GM12878 (cell line): ENCODE data around the gene SNX33. TPM values are rescaled to one million over a fixed set of nuclear protein-coding genes. Genes with fewer than 3 reads are reported as not detected.

Experiments used
- CHD2 ChIP-seq: IDR thresholded peaks from 2 replicates; pipeline ENCODE4 v1.6.1; 2011; ENCODE audit warnings: low read depth, low read length, improper control_type of control experiment, borderline replicate concordance
- CHD4 ChIP-seq: fragments of 200-600 bp; sonication (generic); IDR thresholded peaks from 2 replicates; pipeline ENCODE4 v1.6.1; 2016; ENCODE audit warnings: mild to moderate bottlenecking
- CREM ChIP-seq: IDR thresholded peaks from 2 replicates; pipeline ENCODE4 v1.6.1; 2014; ENCODE audit warnings: antibody characterized with exemption, low read depth
- CTCF ChIP-seq, 3 experiments: IDR thresholded peaks in 2 of 3; conservative IDR thresholded peaks in 1 of 3; 2 replicates each; pipeline ENCODE4 v1.5.1; 2011; ENCODE audit warnings: low read depth in 3 of 3, low read length in 3 of 3, mild to moderate bottlenecking in 3 of 3, control low read depth in 2 of 3, moderate library complexity in 2 of 3, inconsistent platforms in 1 of 3, mixed read lengths in 1 of 3; ENCODE audit not compliant: control insufficient read depth in 2 of 3, insufficient read depth in 1 of 3; ENCODE audit errors: extremely low read depth in 1 of 3
- EGR1 ChIP-seq, 2 experiments: IDR thresholded peaks; 1 replicate in 1 of 2; 2 replicates in 1 of 2; pipeline ENCODE4 v1.6.1; 2011 to 2012; ENCODE audit warnings: low read depth in 2 of 2, low read length in 2 of 2, borderline replicate concordance in 1 of 2, mild to moderate bottlenecking in 1 of 2, moderate library complexity in 1 of 2
- MAX ChIP-seq: IDR thresholded peaks from 2 replicates; pipeline ENCODE4 v1.6.1; 2012; ENCODE audit warnings: low read depth, low read length, improper control_type of control experiment
- MEF2A ChIP-seq: IDR thresholded peaks from 2 replicates; pipeline ENCODE4 v1.6.1; 2011; ENCODE audit warnings: low read depth, mild to moderate bottlenecking, low read length, moderate library complexity; ENCODE audit not compliant: insufficient read depth
- MEF2B ChIP-seq: fragments of 450-650 bp; IDR thresholded peaks from 2 replicates; pipeline ENCODE4 v1.6.1; 2018; ENCODE audit warnings: mild to moderate bottlenecking, moderate library complexity; ENCODE audit not compliant: partially characterized antibody, poor library complexity, severe bottlenecking
- NFYB ChIP-seq: IDR thresholded peaks from 2 replicates; pipeline ENCODE4 v1.6.1; 2011; ENCODE audit warnings: low read depth, mild to moderate bottlenecking, low read length, improper control_type of control experiment, moderate library complexity; ENCODE audit not compliant: insufficient read depth
- POLR2AphosphoS5 ChIP-seq: IDR thresholded peaks from 2 replicates; pipeline ENCODE4 v1.6.1; 2011; ENCODE audit warnings: mild to moderate bottlenecking, low read length, inconsistent platforms
- POU2F2 ChIP-seq: IDR thresholded peaks from 3 replicates; pipeline ENCODE4 v1.6.1; 2011; ENCODE audit warnings: low read depth, mild to moderate bottlenecking, low read length, borderline replicate concordance
- RAD21 ChIP-seq: IDR thresholded peaks from 2 replicates; pipeline ENCODE4 v1.6.1; 2011; ENCODE audit warnings: mild to moderate bottlenecking, low read depth, low read length, moderate library complexity; ENCODE audit not compliant: insufficient read depth
- SMARCA5 ChIP-seq: fragments of 450-650 bp; IDR thresholded peaks from 2 replicates; pipeline ENCODE4 v1.6.1; 2017; ENCODE audit warnings: mild to moderate bottlenecking
- SRF ChIP-seq, 2 experiments: IDR thresholded peaks; 2 replicates each; pipeline ENCODE4 v1.6.1; 2011; ENCODE audit warnings: low read depth in 2 of 2, low read length in 2 of 2, mild to moderate bottlenecking in 1 of 2, moderate library complexity in 1 of 2
- SUZ12 ChIP-seq: fragments of 200-600 bp; sonication (generic); IDR thresholded peaks from one replicate; pipeline ENCODE4 v1.6.1; 2018; ENCODE audit warnings: antibody characterized with exemption, mild to moderate bottlenecking; ENCODE audit not compliant: unreplicated experiment
- YBX1 ChIP-seq: fragments of 450-650 bp; IDR thresholded peaks from 2 replicates; pipeline ENCODE4 v1.6.1; 2016; ENCODE audit warnings: antibody characterized with exemption
- polyA plus RNA-seq, 11 experiments: library from polyadenylated mRNA; depleted of rRNA in 4 of 11; unstranded in 6 of 11; stranded (reverse) in 5 of 11; fragments of >200 nt; fragmentation: Nextera tagmentation in 4 of 11; fragmentation: Illumina TruSeq in 1 of 11; extraction: Ambion mirVana in 4 of 11; extraction: Trizol in 1 of 11; gene quantifications; 1 replicate in 1 of 11; 2 replicates in 10 of 11; pipeline versions ENCODE4 v1.2.1 to v1.2.3, GENCODE V29; 2011 to 2016; ENCODE audit warnings: inconsistent platforms in 2 of 11, missing spikeins in 2 of 11, low read depth in 1 of 11
- total RNA-seq, 4 experiments: library from RNA; depleted of rRNA in 3 of 4; stranded (reverse); fragments of >200 nt in 3 of 4; fragmentation: Illumina TruSeq in 1 of 4; extraction: Trizol in 1 of 4; gene quantifications; 2 replicates each; pipeline versions ENCODE4 v1.2.1 to v1.2.3, GENCODE V29; 2013 to 2021
- TF ChIP-seq, protein P1 (sequence below): fragments of 450-650 bp; IDR thresholded peaks from 2 replicates; pipeline ENCODE4 v1.6.1; 2017; ENCODE audit warnings: antibody characterized with exemption, mild to moderate bottlenecking, moderate library complexity
- TF ChIP-seq, protein P2 (sequence below): fragments of 450-650 bp; IDR thresholded peaks from 2 replicates; pipeline ENCODE4 v1.6.1; 2016; ENCODE audit warnings: mild to moderate bottlenecking

SNX33 gene
- total and polyA plus RNA-seq, 10 of the 15 experiments (the other 5 are each of a cell fraction or from before 2014, with no cell fraction given) = 0.13 to 1.9 (median 0.55) TPM

GRCh38 chr15:75639709-75640482, 7.8 kb upstream of the SNX33 start, which contains the start of gene IMP3 (continued):
- TF ChIP-seq, protein P1, sequence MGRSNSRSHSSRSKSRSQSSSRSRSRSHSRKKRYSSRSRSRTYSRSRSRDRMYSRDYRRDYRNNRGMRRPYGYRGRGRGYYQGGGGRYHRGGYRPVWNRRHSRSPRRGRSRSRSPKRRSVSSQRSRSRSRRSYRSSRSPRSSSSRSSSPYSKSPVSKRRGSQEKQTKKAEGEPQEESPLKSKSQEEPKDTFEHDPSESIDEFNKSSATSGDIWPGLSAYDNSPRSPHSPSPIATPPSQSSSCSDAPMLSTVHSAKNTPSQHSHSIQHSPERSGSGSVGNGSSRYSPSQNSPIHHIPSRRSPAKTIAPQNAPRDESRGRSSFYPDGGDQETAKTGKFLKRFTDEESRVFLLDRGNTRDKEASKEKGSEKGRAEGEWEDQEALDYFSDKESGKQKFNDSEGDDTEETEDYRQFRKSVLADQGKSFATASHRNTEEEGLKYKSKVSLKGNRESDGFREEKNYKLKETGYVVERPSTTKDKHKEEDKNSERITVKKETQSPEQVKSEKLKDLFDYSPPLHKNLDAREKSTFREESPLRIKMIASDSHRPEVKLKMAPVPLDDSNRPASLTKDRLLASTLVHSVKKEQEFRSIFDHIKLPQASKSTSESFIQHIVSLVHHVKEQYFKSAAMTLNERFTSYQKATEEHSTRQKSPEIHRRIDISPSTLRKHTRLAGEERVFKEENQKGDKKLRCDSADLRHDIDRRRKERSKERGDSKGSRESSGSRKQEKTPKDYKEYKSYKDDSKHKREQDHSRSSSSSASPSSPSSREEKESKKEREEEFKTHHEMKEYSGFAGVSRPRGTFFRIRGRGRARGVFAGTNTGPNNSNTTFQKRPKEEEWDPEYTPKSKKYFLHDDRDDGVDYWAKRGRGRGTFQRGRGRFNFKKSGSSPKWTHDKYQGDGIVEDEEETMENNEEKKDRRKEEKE = no peak
- TF ChIP-seq CHD2 (peak; percentile 99), CTCF (IDR thresholded peaks at IDR 0.05 in 2 of 3, conservative IDR thresholded peaks at IDR 0.05 in 1 of 3; ENCODE audit: control insufficient read depth in 2 of 3, extremely low read depth in 1 of 3, insufficient read depth in 1 of 3, low read depth in 3 of 3, low read length in 3 of 3) (no peak), MEF2B (no peak), YBX1 (no peak), EGR1 (IDR thresholded peaks at IDR 0.05; ENCODE audit: borderline replicate concordance in 1 of 2, low read depth in 2 of 2, low read length in 2 of 2) (peak; percentile 28 to 62; a peak in 2 of 3 replicates), CREM (peak; percentile 19; the same call in 1 of the 2 replicates), MAX (peak; percentile 90), POLR2AphosphoS5 (peak; percentile 99), SUZ12 (no peak), CHD4 (no peak), RAD21 (no peak), SRF (IDR thresholded peaks at IDR 0.05; ENCODE audit: low read depth in 2 of 2, low read length in 2 of 2) (peak in 1 of 2 experiments; percentile 45; a peak in 1 of 4 replicates), SMARCA5 (no peak), NFYB (peak; percentile 97), MEF2A (0 out of 2 replicates have a peak, but pooled peaks have one; percentile 2), POU2F2 (peak; percentile 89)
- TF ChIP-seq, protein P2, sequence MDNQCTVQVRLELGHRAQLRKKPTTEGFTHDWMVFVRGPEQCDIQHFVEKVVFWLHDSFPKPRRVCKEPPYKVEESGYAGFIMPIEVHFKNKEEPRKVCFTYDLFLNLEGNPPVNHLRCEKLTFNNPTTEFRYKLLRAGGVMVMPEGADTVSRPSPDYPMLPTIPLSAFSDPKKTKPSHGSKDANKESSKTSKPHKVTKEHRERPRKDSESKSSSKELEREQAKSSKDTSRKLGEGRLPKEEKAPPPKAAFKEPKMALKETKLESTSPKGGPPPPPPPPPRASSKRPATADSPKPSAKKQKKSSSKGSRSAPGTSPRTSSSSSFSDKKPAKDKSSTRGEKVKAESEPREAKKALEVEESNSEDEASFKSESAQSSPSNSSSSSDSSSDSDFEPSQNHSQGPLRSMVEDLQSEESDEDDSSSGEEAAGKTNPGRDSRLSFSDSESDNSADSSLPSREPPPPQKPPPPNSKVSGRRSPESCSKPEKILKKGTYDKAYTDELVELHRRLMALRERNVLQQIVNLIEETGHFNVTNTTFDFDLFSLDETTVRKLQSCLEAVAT = no peak
